PC-9 (cell line): Measurements from ENCODE around the gene RPS10. TPM values are rescaled to one million over a fixed set of nuclear protein-coding genes. Genes with fewer than 3 reads are reported as not detected.

ENCODE experiments used
- BruUV-seq: library from RNA; stranded (reverse); fragments of 400-500 nt; replicated peaks from 2 replicates; lab custom pipeline; 2021; lab: Mats Ljungman, UMichigan
- CTCF ChIA-PET: fragments of 300-600 bp; sonication (Branson Sonifier 250); formaldehyde crosslinking; loops from one replicate; lab custom pipeline; 2022; ENCODE audit warnings: antibody characterized with exemption; lab: Charles Lee
- POLR2A ChIA-PET: fragments of 300-600 bp; sonication (Branson Sonifier 250); formaldehyde crosslinking; loops from one replicate; lab custom pipeline; 2022; ENCODE audit warnings: antibody characterized with exemption; ENCODE audit not compliant: unreplicated experiment; lab: Charles Lee
- DNase-seq, 2 experiments: peaks; one replicate each; pipeline versions ENCODE4 v3.0.0 to v3.0.0-alpha.2; 2015 to 2022; ENCODE audit warnings: mixed read lengths in 1 of 2
- H2AFZ ChIP-seq: fragments of 200-600 bp; sonication (generic); 2 replicates; pipeline ENCODE4 v1.8.1; 2017; ENCODE audit warnings: antibody characterized with exemption
- H3F3A ChIP-seq: fragments of 200-600 bp; sonication (generic); 2 replicates; pipeline ENCODE4 v1.8.1; 2017; ENCODE audit warnings: antibody characterized with exemption, mild to moderate bottlenecking, low read depth; ENCODE audit not compliant: insufficient read depth
- H3K27ac ChIP-seq: fragments of 200-600 bp; sonication (generic); 2 replicates; pipeline ENCODE4 v1.6.1; 2016; ENCODE audit warnings: mixed run types
- H3K27me3 ChIP-seq: fragments of 200-600 bp; sonication (generic); 2 replicates; pipeline ENCODE4 v1.6.1; 2016; ENCODE audit warnings: low read depth, mixed run types; ENCODE audit not compliant: insufficient read depth
- H3K36me3 ChIP-seq: fragments of 200-600 bp; sonication (generic); 2 replicates; pipeline ENCODE4 v1.6.1; 2016; ENCODE audit warnings: low read depth, mixed run types
- H3K4me1 ChIP-seq: fragments of 200-600 bp; sonication (generic); replicated peaks from 2 replicates; pipeline ENCODE4 v1.6.1; 2016; ENCODE audit warnings: mixed run types; ENCODE audit not compliant: insufficient read depth
- H3K4me2 ChIP-seq: fragments of 200-600 bp; sonication (generic); 2 replicates; pipeline ENCODE4 v1.6.1; 2017; ENCODE audit warnings: mixed run types
- H3K4me3 ChIP-seq: fragments of 200-600 bp; sonication (generic); 2 replicates; pipeline ENCODE4 v1.6.1; 2016; ENCODE audit warnings: mixed run types
- H3K79me2 ChIP-seq: fragments of 200-600 bp; sonication (generic); 2 replicates; pipeline ENCODE4 v1.6.1; 2017; ENCODE audit warnings: low read depth, mixed run types
- H3K9me2 ChIP-seq: fragments of 200-600 bp; sonication (generic); 2 replicates; pipeline ENCODE4 v1.8.1; 2017; ENCODE audit warnings: mild to moderate bottlenecking; ENCODE audit not compliant: insufficient read depth
- H3K9me3 ChIP-seq: fragments of 200-600 bp; sonication (generic); 2 replicates; pipeline ENCODE4 v1.8.1; 2016; ENCODE audit warnings: low read depth; ENCODE audit not compliant: insufficient read depth
- H4K20me1 ChIP-seq: fragments of 200-600 bp; sonication (generic); 2 replicates; pipeline ENCODE4 v1.8.1; 2017; ENCODE audit not compliant: insufficient read depth
- EZH2 ChIP-seq: fragments of 200-600 bp; sonication (generic); IDR thresholded peaks from 2 replicates; pipeline ENCODE4 v1.8.0; 2017; ENCODE audit warnings: antibody characterized with exemption, low read depth
- intact Hi-C: fragments of 100-400 bp; cut with micrococcal nuclease; formaldehyde crosslinking; loops from one replicate; pipeline ENCODE4 v1.10.0; 2022; ENCODE audit not compliant: unreplicated experiment
- total RNA-seq: library from RNA; stranded (reverse); gene quantifications from 2 replicates; pipeline ENCODE4 v1.2.3, GENCODE V29; 2021
- TF ChIP-seq, protein P1 (sequence below): fragments of 200-600 bp; sonication (generic); conservative IDR thresholded peaks from 2 replicates; pipeline ENCODE4 v1.6.1; 2017; ENCODE audit warnings: mixed run types, antibody characterized with exemption, mild to moderate bottlenecking, moderate library complexity

The RPS10 gene
- total RNA-seq, 1 experiment from 2014 or later = 1,786 TPM

GRCh38 chr6:34463849-34464248 is 38.0 kb upstream of the RPS10 start:
- Histone ChIP-seq H4K20me1 (no peaks in the 10 kb centered on the region), H3K36me3 (no peaks in the 10 kb centered on the region), H2AFZ (no peak overlapping the region), H3K4me3 (no peak overlapping the region), H3K4me2 (no peak overlapping the region), H3F3A (peaks cover 36% of the 10 kb centered on the region), H3K27ac (no peak overlapping the region), H3K4me1 (peaks cover 19% of the 10 kb centered on the region), H3K79me2 (no peaks in the 10 kb centered on the region), H3K9me2 (no peaks in the 10 kb centered on the region), H3K27me3 (no peaks in the 10 kb centered on the region), H3K9me3 (no peaks in the 10 kb centered on the region)
- no TSS peak for BruUV-seq
- CTCF ChIA-PET = no interaction called here
- no peak for DNase-seq
- POLR2A ChIA-PET = no interaction called here
- no peak for TF ChIP-seq EZH2
- TF ChIP-seq, protein P1, sequence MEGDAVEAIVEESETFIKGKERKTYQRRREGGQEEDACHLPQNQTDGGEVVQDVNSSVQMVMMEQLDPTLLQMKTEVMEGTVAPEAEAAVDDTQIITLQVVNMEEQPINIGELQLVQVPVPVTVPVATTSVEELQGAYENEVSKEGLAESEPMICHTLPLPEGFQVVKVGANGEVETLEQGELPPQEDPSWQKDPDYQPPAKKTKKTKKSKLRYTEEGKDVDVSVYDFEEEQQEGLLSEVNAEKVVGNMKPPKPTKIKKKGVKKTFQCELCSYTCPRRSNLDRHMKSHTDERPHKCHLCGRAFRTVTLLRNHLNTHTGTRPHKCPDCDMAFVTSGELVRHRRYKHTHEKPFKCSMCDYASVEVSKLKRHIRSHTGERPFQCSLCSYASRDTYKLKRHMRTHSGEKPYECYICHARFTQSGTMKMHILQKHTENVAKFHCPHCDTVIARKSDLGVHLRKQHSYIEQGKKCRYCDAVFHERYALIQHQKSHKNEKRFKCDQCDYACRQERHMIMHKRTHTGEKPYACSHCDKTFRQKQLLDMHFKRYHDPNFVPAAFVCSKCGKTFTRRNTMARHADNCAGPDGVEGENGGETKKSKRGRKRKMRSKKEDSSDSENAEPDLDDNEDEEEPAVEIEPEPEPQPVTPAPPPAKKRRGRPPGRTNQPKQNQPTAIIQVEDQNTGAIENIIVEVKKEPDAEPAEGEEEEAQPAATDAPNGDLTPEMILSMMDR = no peak
- intact Hi-C loops = loop anchor here (5.0 to 10.0 kb wide), 3 partner anchors 63 to 681 kb away; partner anchors contain the start of genes SNRPC and TCP11

DNA sequence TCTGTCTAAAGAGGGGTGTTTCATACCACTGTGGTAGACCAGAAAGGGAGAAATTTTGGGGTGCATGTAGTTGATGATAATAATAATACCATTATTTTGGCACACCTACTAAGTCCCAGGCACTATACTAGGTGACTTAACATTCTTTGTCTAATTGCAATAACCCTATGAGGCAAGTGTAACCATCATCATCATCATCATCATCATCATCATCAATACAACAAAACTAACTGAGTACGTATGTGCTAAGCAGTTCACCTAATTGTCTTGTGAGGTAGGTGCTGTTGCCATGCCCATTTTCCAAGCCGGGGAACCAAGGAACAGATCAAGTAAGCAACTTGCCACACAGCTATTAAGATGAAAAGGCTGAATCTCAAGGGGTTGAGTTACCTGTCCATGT is 37.4 kb upstream of the RPS10 start:
- TF ChIP-seq, protein P1 = no peak
- TF ChIP-seq EZH2 = no peak
- Histone ChIP-seq H3K4me2 (no peak overlapping the region), H3F3A (peaks cover 41% of the 10 kb centered on the region), H4K20me1 (no peaks in the 10 kb centered on the region), H3K4me3 (no peak overlapping the region), H3K9me3 (no peaks in the 10 kb centered on the region), H3K9me2 (no peaks in the 10 kb centered on the region), H2AFZ (no peak overlapping the region), H3K36me3 (no peaks in the 10 kb centered on the region), H3K79me2 (no peaks in the 10 kb centered on the region), H3K27me3 (no peaks in the 10 kb centered on the region), H3K4me1 (peaks cover 19% of the 10 kb centered on the region), H3K27ac (no peak overlapping the region)
- intact Hi-C loops = loop anchor here (5.0 to 10.0 kb wide), 3 partner anchors 64 to 682 kb away; partner anchors contain the start of genes SNRPC and TCP11
- ChIA-PET POLR2A (interaction anchor here (0.6 to 0.7 kb wide), 2 partner anchors 226 to 425 kb away, joined by 3 to 9 read pairs; partner anchors contain the start of gene HMGA1), CTCF (no interaction called here)
- no peak for DNase-seq
- BruUV-seq = no TSS peak

GRCh38 chr6:34462551-34462971 is 36.7 kb upstream of the RPS10 start:
- Histone ChIP-seq H3K27ac (no peak overlapping the region), H3K4me2 (peak overlapping the region; percentile 73), H3F3A (peaks cover 41% of the 10 kb centered on the region), H3K9me2 (no peaks in the 10 kb centered on the region), H2AFZ (peak overlapping the region; percentile 65), H3K27me3 (no peaks in the 10 kb centered on the region), H4K20me1 (no peaks in the 10 kb centered on the region), H3K36me3 (no peaks in the 10 kb centered on the region), H3K9me3 (no peaks in the 10 kb centered on the region), H3K79me2 (no peaks in the 10 kb centered on the region), H3K4me3 (peak overlapping the region; percentile 33; the same call in 1 of the 2 replicates), H3K4me1 (peaks cover 19% of the 10 kb centered on the region)
- TF ChIP-seq, protein P1 = no peak
- TF ChIP-seq EZH2 = no peak
- ChIA-PET POLR2A (interaction anchor here (0.5 to 0.7 kb wide), 2 partner anchors 12 to 426 kb away, joined by 3 read pairs; no protein-coding TSS in a partner anchor), CTCF (interaction anchor here (0.6 to 1.0 kb wide), 6 partner anchors 13 to 677 kb away, joined by 3 to 9 read pairs (median 5); no protein-coding TSS in a partner anchor)
- intact Hi-C loops = loop anchor here (1.0 to 10.0 kb wide), 4 partner anchors 65 to 682 kb away; partner anchors contain the start of genes SNRPC and TCP11
- no TSS peak for BruUV-seq
- peak; percentile 60 to 73 for DNase-seq
